Ishikawa (cell line): Measurements from ENCODE around the gene BTBD7.

Experiments used
- CEBPB ChIP-seq: IDR thresholded peaks from 2 replicates; pipeline ENCODE4 v1.6.1; 2012
- CREB1 ChIP-seq: IDR thresholded peaks from 2 replicates; pipeline ENCODE4 v1.6.1; 2012; ENCODE audit warnings: low read depth
- EGR1 ChIP-seq: IDR thresholded peaks from 2 replicates; pipeline ENCODE4 v1.6.1; 2012
- EP300 ChIP-seq: IDR thresholded peaks from 2 replicates; pipeline ENCODE4 v1.6.1; 2012; ENCODE audit warnings: borderline replicate concordance
- FOXM1 ChIP-seq: IDR thresholded peaks from 2 replicates; pipeline ENCODE4 v1.6.1; 2012; ENCODE audit warnings: low read depth, borderline replicate concordance
- NFIC ChIP-seq: IDR thresholded peaks from 2 replicates; pipeline ENCODE4 v1.6.1; 2012
- RAD21 ChIP-seq: IDR thresholded peaks from 2 replicates; pipeline ENCODE4 v1.6.1; 2012; ENCODE audit warnings: low read depth
- REST ChIP-seq: IDR thresholded peaks from 2 replicates; pipeline ENCODE4 v1.6.1; 2012; ENCODE audit warnings: low read depth, mild to moderate bottlenecking
- TAF1 ChIP-seq: IDR thresholded peaks from 2 replicates; pipeline ENCODE4 v1.6.1; 2012; ENCODE audit warnings: low read depth, mild to moderate bottlenecking
- TCF12 ChIP-seq: IDR thresholded peaks from 2 replicates; pipeline ENCODE4 v1.6.1; 2012; ENCODE audit warnings: low read depth
- TEAD4 ChIP-seq: IDR thresholded peaks from 2 replicates; pipeline ENCODE4 v1.6.1; 2012
- YY1 ChIP-seq: IDR thresholded peaks from 2 replicates; pipeline ENCODE4 v1.6.1; 2012; ENCODE audit warnings: low read depth
- ZBTB7A ChIP-seq: IDR thresholded peaks from 2 replicates; pipeline ENCODE4 v1.6.1; 2012; ENCODE audit warnings: low read depth
- TF ChIP-seq, protein P1 (sequence below): IDR thresholded peaks from 2 replicates; pipeline ENCODE4 v1.6.1; 2012
- TF ChIP-seq, protein P2 (sequence below): IDR thresholded peaks from 2 replicates; pipeline ENCODE4 v1.6.1; 2012

Gene BTBD7

DNA sequence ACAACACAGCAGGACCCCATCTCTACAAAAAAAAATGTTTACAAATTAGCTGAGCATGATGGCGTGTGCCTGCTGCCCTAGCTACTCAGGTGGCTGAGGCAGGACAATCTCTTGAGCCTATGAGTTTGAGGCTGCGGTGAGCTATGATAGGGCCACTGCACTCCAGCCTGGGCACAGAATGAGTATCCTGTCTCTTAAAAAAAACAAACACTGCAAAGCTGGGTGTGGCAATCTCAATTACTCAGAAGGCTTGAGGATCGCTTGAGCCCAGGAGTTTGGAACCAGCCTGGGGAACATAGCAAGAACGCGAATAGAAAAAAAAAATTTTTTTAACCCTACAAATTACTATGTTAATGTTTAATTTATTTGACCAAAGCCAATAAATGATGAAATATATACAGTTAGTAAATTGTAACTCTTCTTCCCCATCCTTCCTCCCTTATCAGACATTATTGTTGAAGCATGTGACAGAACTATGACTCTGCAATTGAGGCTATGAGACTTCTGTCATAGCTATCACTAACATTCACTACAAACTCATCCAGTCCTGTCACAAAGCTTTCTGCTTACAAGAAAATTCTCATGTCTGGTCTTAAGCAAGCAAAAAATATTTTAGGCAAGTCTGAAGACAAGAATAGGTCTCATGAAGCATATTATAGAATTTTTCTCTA lies 9.8 kb downstream of the BTBD7 start:
- no peak for TF ChIP-seq RAD21
- TF ChIP-seq TEAD4: no peak
- no peak for TF ChIP-seq CREB1
- TF ChIP-seq REST: no peak
- no peak for TF ChIP-seq ZBTB7A
- TF ChIP-seq TCF12: no peak
- TF ChIP-seq TAF1: no peak
- no peak for TF ChIP-seq EGR1
- no peak for TF ChIP-seq YY1
- TF ChIP-seq, protein P1, sequence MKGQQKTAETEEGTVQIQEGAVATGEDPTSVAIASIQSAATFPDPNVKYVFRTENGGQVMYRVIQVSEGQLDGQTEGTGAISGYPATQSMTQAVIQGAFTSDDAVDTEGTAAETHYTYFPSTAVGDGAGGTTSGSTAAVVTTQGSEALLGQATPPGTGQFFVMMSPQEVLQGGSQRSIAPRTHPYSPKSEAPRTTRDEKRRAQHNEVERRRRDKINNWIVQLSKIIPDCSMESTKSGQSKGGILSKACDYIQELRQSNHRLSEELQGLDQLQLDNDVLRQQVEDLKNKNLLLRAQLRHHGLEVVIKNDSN: no peak
- TF ChIP-seq FOXM1: no peak
- TF ChIP-seq NFIC: no peak
- TF ChIP-seq CEBPB: no peak
- TF ChIP-seq, protein P2, sequence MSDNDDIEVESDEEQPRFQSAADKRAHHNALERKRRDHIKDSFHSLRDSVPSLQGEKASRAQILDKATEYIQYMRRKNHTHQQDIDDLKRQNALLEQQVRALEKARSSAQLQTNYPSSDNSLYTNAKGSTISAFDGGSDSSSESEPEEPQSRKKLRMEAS: no peak

DNA sequence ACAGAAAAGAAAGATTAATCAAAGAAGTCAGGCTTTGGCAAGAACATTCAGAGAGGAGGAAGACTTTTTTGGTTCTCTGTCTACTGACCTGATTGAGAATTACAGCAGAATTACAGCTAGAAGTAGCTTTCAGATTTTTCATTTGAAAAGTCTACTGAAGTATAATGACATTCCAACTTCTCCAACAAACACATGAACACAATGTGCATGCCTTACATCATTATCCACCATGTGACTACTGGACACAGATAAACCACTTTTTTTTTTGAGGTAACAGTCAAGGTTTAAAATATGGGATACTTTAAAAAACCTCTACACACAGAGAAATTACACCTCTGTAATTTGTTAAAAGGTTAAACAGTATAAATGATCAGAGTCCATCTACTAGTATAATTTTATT lies 12.3 kb downstream of the BTBD7 start:
- no peak for TF ChIP-seq NFIC
- TF ChIP-seq, protein P1: no peak
- no peak for TF ChIP-seq TCF12
- TF ChIP-seq FOXM1: no peak

DNA sequence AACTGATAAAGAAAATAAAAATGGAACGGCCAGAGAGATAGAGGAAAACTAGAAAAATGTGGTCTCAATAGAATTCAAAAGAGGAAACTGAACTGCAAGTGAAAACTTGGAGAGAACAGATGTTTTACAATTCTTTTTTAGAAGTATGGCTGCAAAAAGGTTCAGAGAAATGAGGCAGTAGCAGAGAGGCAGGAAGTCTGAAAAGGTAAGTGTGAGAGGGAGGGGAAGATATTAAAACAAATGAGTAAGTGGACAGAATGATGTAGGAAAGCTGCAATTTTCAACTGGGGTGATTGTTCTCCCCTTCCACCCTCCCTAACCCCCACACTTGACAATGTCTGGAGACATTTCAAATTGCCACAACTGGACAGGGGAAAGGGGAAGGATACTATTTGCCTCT lies 12.9 kb downstream of the BTBD7 start:
- TF ChIP-seq, protein P1: no peak
- TF ChIP-seq TEAD4: no peak
- TF ChIP-seq TCF12: no peak

DNA sequence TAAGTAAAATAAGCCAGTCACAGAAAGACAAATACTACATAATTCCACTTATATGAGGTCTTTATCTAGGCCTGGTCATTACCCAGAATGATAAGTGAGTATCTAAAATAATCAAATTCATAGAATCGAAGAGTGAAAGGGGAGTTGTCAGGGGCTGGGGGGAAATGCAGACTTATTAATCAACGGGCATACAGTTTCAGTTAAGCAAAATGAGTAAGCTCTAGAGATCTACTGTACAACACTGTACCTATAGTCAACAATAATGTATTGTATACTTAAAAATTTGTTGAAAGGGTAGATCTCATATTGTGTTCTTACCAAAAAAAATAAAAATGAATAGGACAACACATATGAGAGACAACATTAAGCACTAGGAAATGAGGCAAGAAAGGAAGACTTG lies 13.3 kb downstream of the BTBD7 start:
- TF ChIP-seq YY1 (no peak), CEBPB (no peak), CREB1 (no peak), REST (no peak), TAF1 (no peak), ZBTB7A (no peak), EGR1 (no peak), TCF12 (no peak), FOXM1 (no peak), TEAD4 (no peak), EP300 (no peak), NFIC (no peak), RAD21 (no peak)
- TF ChIP-seq, protein P1: no peak
- TF ChIP-seq, protein P2: no peak

GRCh38 chr14:93318927-93319326 lies 13.9 kb downstream of the BTBD7 start:
- TF ChIP-seq, protein P2: no peak
- no peak for TF ChIP-seq CREB1
- TF ChIP-seq EP300: no peak
- TF ChIP-seq FOXM1: no peak
- TF ChIP-seq EGR1: no peak
- TF ChIP-seq, protein P1: no peak
- TF ChIP-seq CEBPB: no peak
- no peak for TF ChIP-seq NFIC
- no peak for TF ChIP-seq TEAD4
- no peak for TF ChIP-seq ZBTB7A
- no peak for TF ChIP-seq TAF1
- no peak for TF ChIP-seq RAD21
- TF ChIP-seq YY1: no peak
- no peak for TF ChIP-seq REST
- TF ChIP-seq TCF12: no peak
